Neural cell (in vitro differentiated cells): ENCODE data around the gene MYRIP. TPM values are rescaled to one million over a fixed set of nuclear protein-coding genes. Genes with fewer than 3 reads are reported as not detected.
A peak's percentile ranks its signal among the peaks of the same experiment; 100 is the strongest.

Experiments
- H2AFZ ChIP-seq: fragments of 200-600, 300-800 bp; sonication (generic), shearing (Covaris generic); 2 replicates; pipeline ENCODE4 v1.6.0; 2014; ENCODE audit warnings: low read depth, mild to moderate bottlenecking, antibody characterized with exemption, low read length, moderate library complexity
- H3F3A ChIP-seq: fragments of 200-600 bp; shearing (Covaris generic); 2 replicates; pipeline ENCODE4 v1.6.1; 2016; ENCODE audit warnings: mild to moderate bottlenecking, moderate library complexity, mixed read lengths, antibody characterized with exemption, low read length; ENCODE audit not compliant: insufficient read depth, poor library complexity, severe bottlenecking
- H3K27ac ChIP-seq: fragments of 200-600, 300-800 bp; sonication (generic), shearing (Covaris generic); 2 replicates; pipeline ENCODE4 v1.5.1; 2014; ENCODE audit warnings: mild to moderate bottlenecking, low read length, moderate library complexity
- H3K27me3 ChIP-seq: fragments of 300-800, 200-600 bp; sonication (generic), shearing (Covaris generic); 2 replicates; pipeline ENCODE4 v1.6.0; 2014; ENCODE audit warnings: mild to moderate bottlenecking, low read depth, low read length, moderate library complexity; ENCODE audit not compliant: insufficient read depth
- H3K36me3 ChIP-seq: fragments of 300-800, 200-600 bp; sonication (generic), shearing (Covaris generic); 2 replicates; pipeline ENCODE4 v1.5.1; 2014; ENCODE audit warnings: mild to moderate bottlenecking, antibody characterized with exemption, low read length, moderate library complexity; ENCODE audit not compliant: insufficient read depth
- H3K4me2 ChIP-seq: fragments of 300-800, 200-600 bp; sonication (generic), shearing (Covaris generic); 2 replicates; pipeline ENCODE4 v1.6.0; 2014; ENCODE audit warnings: mild to moderate bottlenecking, low read length
- H3K4me3 ChIP-seq: fragments of 300-800, 200-600 bp; sonication (generic), shearing (Covaris generic); 2 replicates; pipeline ENCODE4 v1.5.1; 2014; ENCODE audit warnings: mild to moderate bottlenecking, low read length, moderate library complexity
- H3K79me2 ChIP-seq: fragments of 200-600 bp; shearing (Covaris generic); replicated peaks from 2 replicates; pipeline ENCODE4 v1.6.0; 2014; ENCODE audit warnings: mild to moderate bottlenecking, low read length, moderate library complexity; ENCODE audit not compliant: insufficient read depth
- H3K9ac ChIP-seq: fragments of 300-800, 200-600 bp; sonication (generic), shearing (Covaris generic); 2 replicates; pipeline ENCODE4 v1.6.1; 2016; ENCODE audit warnings: mild to moderate bottlenecking, low read length, mixed read lengths
- H3K9me2 ChIP-seq: fragments of 200-600 bp; shearing (Covaris generic); 2 replicates; pipeline ENCODE4 v1.6.1; 2016; ENCODE audit warnings: mild to moderate bottlenecking, low read length, mixed read lengths; ENCODE audit not compliant: insufficient read depth
- H3K9me3 ChIP-seq: fragments of 200-600, 300-800 bp; sonication (generic), shearing (Covaris generic); 2 replicates; pipeline ENCODE4 v1.6.1; 2016; ENCODE audit warnings: mild to moderate bottlenecking, mixed run types, low read length, moderate library complexity, mixed read lengths
- H4K20me1 ChIP-seq: fragments of 200-600 bp; shearing (Covaris generic); 2 replicates; pipeline ENCODE4 v1.6.1; 2016; ENCODE audit warnings: mild to moderate bottlenecking, mixed run types; ENCODE audit not compliant: insufficient read depth
- EP300 ChIP-seq: fragments of 450-650 bp; conservative IDR thresholded peaks from 2 replicates; pipeline ENCODE4 v1.6.1; 2014; ENCODE audit warnings: antibody characterized with exemption, mild to moderate bottlenecking, moderate library complexity; ENCODE audit not compliant: poor library complexity, severe bottlenecking
- EZH2 ChIP-seq: fragments of 200-600, 300-800 bp; shearing (Covaris generic), sonication (generic); IDR thresholded peaks from 2 replicates; pipeline ENCODE4 v1.6.1; 2014; ENCODE audit warnings: antibody characterized with exemption, low read length, borderline replicate concordance, mild to moderate bottlenecking; ENCODE audit not compliant: insufficient read depth, poor library complexity, severe bottlenecking
- MXI1 ChIP-seq: fragments of 450-650 bp; conservative IDR thresholded peaks from 2 replicates; pipeline ENCODE4 v1.6.1; 2014; ENCODE audit warnings: antibody characterized with exemption, mild to moderate bottlenecking; ENCODE audit not compliant: poor library complexity, severe bottlenecking
- POLR2AphosphoS5 ChIP-seq: IDR thresholded peaks from 2 replicates; pipeline ENCODE4 v1.6.1; 2012
- RAD21 ChIP-seq: fragments of 450-650 bp; conservative IDR thresholded peaks from 2 replicates; pipeline ENCODE4 v1.6.1; 2014; ENCODE audit warnings: antibody characterized with exemption, mild to moderate bottlenecking, moderate library complexity
- SMC3 ChIP-seq: fragments of 450-650 bp; conservative IDR thresholded peaks from 2 replicates; pipeline ENCODE4 v1.6.1; 2014; ENCODE audit warnings: antibody characterized with exemption, mild to moderate bottlenecking, moderate library complexity; ENCODE audit not compliant: poor library complexity
- TAF1 ChIP-seq: IDR thresholded peaks from 2 replicates; pipeline ENCODE4 v1.6.1; 2012; ENCODE audit warnings: low read depth
- polyA plus RNA-seq: library from polyadenylated mRNA; depleted of rRNA; stranded (reverse); fragments of >200 nt; gene quantifications from 2 replicates; pipeline ENCODE4 v1.2.3, GENCODE V29; 2014
- TF ChIP-seq, protein P1 (sequence below): IDR thresholded peaks from 2 replicates; pipeline ENCODE4 v1.6.1; 2012; ENCODE audit warnings: borderline replicate concordance
- TF ChIP-seq, protein P2 (sequence below): fragments of 450-650 bp; IDR thresholded peaks from 2 replicates; pipeline ENCODE4 v1.5.1; 2014; ENCODE audit warnings: antibody characterized with exemption, mild to moderate bottlenecking, moderate library complexity; ENCODE audit not compliant: poor library complexity, severe bottlenecking

The MYRIP gene
- polyA plus RNA-seq, 1 donor from 2014 or later, result 0.76 TPM

DNA sequence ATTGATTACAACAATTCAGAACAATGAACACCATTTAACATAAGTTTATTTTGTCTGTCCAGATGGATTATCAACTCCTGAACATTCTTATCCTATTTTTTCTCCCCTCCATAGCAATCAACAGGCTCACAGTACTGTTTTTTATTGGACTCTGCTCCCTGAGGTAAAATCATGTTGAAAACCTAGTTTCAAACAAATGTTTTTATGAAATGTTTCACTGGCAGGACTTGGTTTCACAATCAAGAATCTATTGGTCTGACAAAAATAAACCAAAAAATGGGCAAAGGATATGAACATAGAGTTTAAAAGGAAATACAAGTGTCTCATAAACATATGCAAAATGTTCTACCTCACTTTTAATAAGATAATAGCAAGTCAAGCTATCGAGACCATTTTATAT is 2.6 kb upstream of the MYRIP start:
- Histone ChIP-seq H3K9me2 (no peaks in the 10 kb centered on the region), H3F3A (no peaks in the 10 kb centered on the region), H3K79me2 (no peaks in the 10 kb centered on the region), H3K4me2 (no peak overlapping the region), H3K4me3 (no peak overlapping the region), H3K36me3 (no peaks in the 10 kb centered on the region), H3K9ac (no peak overlapping the region), H3K27ac (no peak overlapping the region), H3K9me3 (no peaks in the 10 kb centered on the region), H4K20me1 (no peaks in the 10 kb centered on the region), H2AFZ (no peak overlapping the region), H3K27me3 (peaks cover 44% of the 10 kb centered on the region)
- TF ChIP-seq EP300 (no peak), EZH2 (no peak), SMC3 (no peak), POLR2AphosphoS5 (no peak), MXI1 (no peak), TAF1 (no peak), RAD21 (no peak)
- TF ChIP-seq, protein P1, sequence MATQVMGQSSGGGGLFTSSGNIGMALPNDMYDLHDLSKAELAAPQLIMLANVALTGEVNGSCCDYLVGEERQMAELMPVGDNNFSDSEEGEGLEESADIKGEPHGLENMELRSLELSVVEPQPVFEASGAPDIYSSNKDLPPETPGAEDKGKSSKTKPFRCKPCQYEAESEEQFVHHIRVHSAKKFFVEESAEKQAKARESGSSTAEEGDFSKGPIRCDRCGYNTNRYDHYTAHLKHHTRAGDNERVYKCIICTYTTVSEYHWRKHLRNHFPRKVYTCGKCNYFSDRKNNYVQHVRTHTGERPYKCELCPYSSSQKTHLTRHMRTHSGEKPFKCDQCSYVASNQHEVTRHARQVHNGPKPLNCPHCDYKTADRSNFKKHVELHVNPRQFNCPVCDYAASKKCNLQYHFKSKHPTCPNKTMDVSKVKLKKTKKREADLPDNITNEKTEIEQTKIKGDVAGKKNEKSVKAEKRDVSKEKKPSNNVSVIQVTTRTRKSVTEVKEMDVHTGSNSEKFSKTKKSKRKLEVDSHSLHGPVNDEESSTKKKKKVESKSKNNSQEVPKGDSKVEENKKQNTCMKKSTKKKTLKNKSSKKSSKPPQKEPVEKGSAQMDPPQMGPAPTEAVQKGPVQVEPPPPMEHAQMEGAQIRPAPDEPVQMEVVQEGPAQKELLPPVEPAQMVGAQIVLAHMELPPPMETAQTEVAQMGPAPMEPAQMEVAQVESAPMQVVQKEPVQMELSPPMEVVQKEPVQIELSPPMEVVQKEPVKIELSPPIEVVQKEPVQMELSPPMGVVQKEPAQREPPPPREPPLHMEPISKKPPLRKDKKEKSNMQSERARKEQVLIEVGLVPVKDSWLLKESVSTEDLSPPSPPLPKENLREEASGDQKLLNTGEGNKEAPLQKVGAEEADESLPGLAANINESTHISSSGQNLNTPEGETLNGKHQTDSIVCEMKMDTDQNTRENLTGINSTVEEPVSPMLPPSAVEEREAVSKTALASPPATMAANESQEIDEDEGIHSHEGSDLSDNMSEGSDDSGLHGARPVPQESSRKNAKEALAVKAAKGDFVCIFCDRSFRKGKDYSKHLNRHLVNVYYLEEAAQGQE, result no peak
- TF ChIP-seq, protein P2, sequence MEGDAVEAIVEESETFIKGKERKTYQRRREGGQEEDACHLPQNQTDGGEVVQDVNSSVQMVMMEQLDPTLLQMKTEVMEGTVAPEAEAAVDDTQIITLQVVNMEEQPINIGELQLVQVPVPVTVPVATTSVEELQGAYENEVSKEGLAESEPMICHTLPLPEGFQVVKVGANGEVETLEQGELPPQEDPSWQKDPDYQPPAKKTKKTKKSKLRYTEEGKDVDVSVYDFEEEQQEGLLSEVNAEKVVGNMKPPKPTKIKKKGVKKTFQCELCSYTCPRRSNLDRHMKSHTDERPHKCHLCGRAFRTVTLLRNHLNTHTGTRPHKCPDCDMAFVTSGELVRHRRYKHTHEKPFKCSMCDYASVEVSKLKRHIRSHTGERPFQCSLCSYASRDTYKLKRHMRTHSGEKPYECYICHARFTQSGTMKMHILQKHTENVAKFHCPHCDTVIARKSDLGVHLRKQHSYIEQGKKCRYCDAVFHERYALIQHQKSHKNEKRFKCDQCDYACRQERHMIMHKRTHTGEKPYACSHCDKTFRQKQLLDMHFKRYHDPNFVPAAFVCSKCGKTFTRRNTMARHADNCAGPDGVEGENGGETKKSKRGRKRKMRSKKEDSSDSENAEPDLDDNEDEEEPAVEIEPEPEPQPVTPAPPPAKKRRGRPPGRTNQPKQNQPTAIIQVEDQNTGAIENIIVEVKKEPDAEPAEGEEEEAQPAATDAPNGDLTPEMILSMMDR, result no peak

DNA sequence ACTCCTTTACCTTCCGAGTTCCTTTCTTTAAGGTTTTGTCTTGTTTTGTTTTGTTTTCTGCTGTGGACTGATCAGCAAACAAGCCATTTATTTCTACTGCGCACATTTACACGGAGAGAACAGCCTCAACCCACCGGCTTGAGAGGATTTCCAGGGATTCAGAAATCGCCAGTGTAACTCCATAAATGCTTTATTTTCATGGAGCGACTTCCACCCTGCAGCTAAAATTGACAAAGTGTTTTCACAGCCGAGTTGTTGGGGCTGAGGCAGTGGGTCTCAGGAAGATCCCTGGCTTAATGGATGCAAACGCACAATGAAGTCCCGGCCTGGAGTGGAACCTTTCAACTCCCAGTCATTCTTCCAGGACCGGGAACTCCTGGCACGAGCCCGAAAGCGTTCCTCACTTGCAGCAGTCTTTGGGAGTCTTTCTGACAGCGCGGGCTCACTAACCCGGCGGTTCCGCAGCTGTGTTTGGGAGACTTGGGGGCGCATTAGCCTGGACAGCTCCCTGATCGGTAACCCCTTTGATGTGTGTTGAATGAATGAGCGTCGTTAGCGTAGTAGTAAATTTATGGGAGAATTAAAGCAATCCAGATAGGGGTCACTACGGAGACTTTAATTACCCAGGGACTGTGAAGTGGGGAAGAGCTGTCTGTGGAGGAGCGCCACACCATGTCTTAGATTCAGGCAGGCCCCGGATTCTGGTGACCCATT is 785 bp upstream of the MYRIP start:
- H3K27ac ChIP-seq, result no peak overlapping the region
- no peaks in the 10 kb centered on the region for H3K9me2 ChIP-seq
- no peaks in the 10 kb centered on the region for H3F3A ChIP-seq
- H3K36me3 ChIP-seq, result no peaks in the 10 kb centered on the region
- peak overlapping the region; percentile 66 for H3K4me2 ChIP-seq
- no peaks in the 10 kb centered on the region for H3K79me2 ChIP-seq
- peaks cover 50% of the 10 kb centered on the region for H3K27me3 ChIP-seq
- peak overlapping the region; percentile 48 for H3K9ac ChIP-seq
- no peak overlapping the region for H2AFZ ChIP-seq
- no peaks in the 10 kb centered on the region for H3K9me3 ChIP-seq
- TF ChIP-seq RAD21 (no peak), MXI1 (no peak), EP300 (no peak), SMC3 (no peak), TAF1 (no peak), EZH2 (no peak), POLR2AphosphoS5 (peak; percentile 23)
- TF ChIP-seq, protein P2, result no peak
- TF ChIP-seq, protein P1, result peak; percentile 31
- H3K4me3 ChIP-seq, result peak overlapping the region; percentile 70
- no peaks in the 10 kb centered on the region for H4K20me1 ChIP-seq
